ENCODE data around the gene WSCD2.

The WSCD2 gene

GRCh38 chr12:108116699-108117098, 12.4 kb upstream of the WSCD2 start:
- Histone ChIP-seq H3K27me3 (ENCODE audit: control insufficient read depth in 5 of 5, insufficient read depth in 4 of 5, low read length in 5 of 5) (peaks cover 4 to 16% (median 9%) of the 10 kb centered on the region in 5 donors), H3K9me3 (ENCODE audit: control insufficient read depth in 5 of 5, low read length in 5 of 5) (no peaks in the 10 kb centered on the region), H3K36me3 (ENCODE audit: control insufficient read depth in 5 of 5, insufficient read depth in 5 of 5, low read length in 5 of 5) (no peaks in the 10 kb centered on the region), H3K27ac (ENCODE audit: low read depth, low read length) (no peak overlapping the region), H3K4me3 (ENCODE audit: low read depth in 1 of 5, low read length in 5 of 5) (no peak overlapping the region), H3K9ac (ENCODE audit: low read length in 5 of 5) (no peak overlapping the region), H3K4me1 (ENCODE audit: control insufficient read depth in 5 of 5, insufficient read depth in 5 of 5, low read length in 5 of 5) (peaks cover 5 to 34% (median 19%) of the 10 kb centered on the region in 5 donors)

GRCh38 chr12:108117163-108117849, 11.8 kb upstream of the WSCD2 start:
- H3K9ac ChIP-seq (ENCODE audit: low read length in 5 of 5) = no peak overlapping the region
- H3K4me1 ChIP-seq (ENCODE audit: control insufficient read depth in 5 of 5, insufficient read depth in 5 of 5, low read length in 5 of 5) = peaks cover 5 to 34% (median 19%) of the 10 kb centered on the region in 5 donors
- H3K9me3 ChIP-seq (ENCODE audit: control insufficient read depth in 5 of 5, low read length in 5 of 5) = peaks cover 0 to 1% (median 0%) of the 10 kb centered on the region in 5 donors
- H3K4me3 ChIP-seq (ENCODE audit: low read depth in 1 of 5, low read length in 5 of 5) = no peak overlapping the region
- no peaks in the 10 kb centered on the region for H3K36me3 ChIP-seq (ENCODE audit: control insufficient read depth in 5 of 5, insufficient read depth in 5 of 5, low read length in 5 of 5)
- no peak overlapping the region for H3K27ac ChIP-seq (ENCODE audit: low read depth, low read length)
- peaks cover 2 to 15% (median 6%) of the 10 kb centered on the region in 5 donors for H3K27me3 ChIP-seq (ENCODE audit: control insufficient read depth in 5 of 5, insufficient read depth in 4 of 5, low read length in 5 of 5)

- H3K9me3 ChIP-seq (ENCODE audit: control insufficient read depth in 5 of 5, low read length in 5 of 5) = peaks cover 0 to 7% (median 4%) of the 10 kb centered on the region in 5 donors
- no peak overlapping the region for H3K9ac ChIP-seq (ENCODE audit: low read length in 5 of 5)
- no peak overlapping the region for H3K4me3 ChIP-seq (ENCODE audit: low read depth in 1 of 5, low read length in 5 of 5)
- H3K4me1 ChIP-seq (ENCODE audit: control insufficient read depth in 5 of 5, insufficient read depth in 5 of 5, low read length in 5 of 5) = peaks cover 5 to 32% (median 19%) of the 10 kb centered on the region in 5 donors
- peaks cover 0 to 15% (median 5%) of the 10 kb centered on the region in 5 donors for H3K27me3 ChIP-seq (ENCODE audit: control insufficient read depth in 5 of 5, insufficient read depth in 4 of 5, low read length in 5 of 5)
- no peaks in the 10 kb centered on the region for H3K36me3 ChIP-seq (ENCODE audit: control insufficient read depth in 5 of 5, insufficient read depth in 5 of 5, low read length in 5 of 5)
- no peak overlapping the region for H3K27ac ChIP-seq (ENCODE audit: low read depth, low read length)
Observed at GRCh38 chr12:108117902-108118301, 11.2 kb upstream of the WSCD2 start.

GRCh38 chr12:108119126-108119973, 9.7 kb upstream of the WSCD2 start:
- H3K4me3 ChIP-seq (ENCODE audit: low read depth in 1 of 5, low read length in 5 of 5) = no peak overlapping the region
- H3K4me1 ChIP-seq (ENCODE audit: control insufficient read depth in 5 of 5, insufficient read depth in 5 of 5, low read length in 5 of 5) = peaks cover 2 to 23% (median 19%) of the 10 kb centered on the region in 5 donors
- H3K36me3 ChIP-seq (ENCODE audit: control insufficient read depth in 5 of 5, insufficient read depth in 5 of 5, low read length in 5 of 5) = no peaks in the 10 kb centered on the region
- no peak overlapping the region for H3K27ac ChIP-seq (ENCODE audit: low read depth, low read length)
- no peak overlapping the region for H3K9ac ChIP-seq (ENCODE audit: low read length in 5 of 5)
- peaks cover 0 to 13% (median 5%) of the 10 kb centered on the region in 5 donors for H3K27me3 ChIP-seq (ENCODE audit: control insufficient read depth in 5 of 5, insufficient read depth in 4 of 5, low read length in 5 of 5)
- peaks cover 0 to 7% (median 4%) of the 10 kb centered on the region in 5 donors for H3K9me3 ChIP-seq (ENCODE audit: control insufficient read depth in 5 of 5, low read length in 5 of 5)

GRCh38 chr12:108119974-108120862, 8.9 kb upstream of the WSCD2 start:
- no peak overlapping the region for H3K4me3 ChIP-seq (ENCODE audit: low read depth in 1 of 5, low read length in 5 of 5)
- peaks cover 0 to 13% (median 5%) of the 10 kb centered on the region in 5 donors for H3K27me3 ChIP-seq (ENCODE audit: control insufficient read depth in 5 of 5, insufficient read depth in 4 of 5, low read length in 5 of 5)
- no peak overlapping the region for H3K27ac ChIP-seq (ENCODE audit: low read depth, low read length)
- H3K4me1 ChIP-seq (ENCODE audit: control insufficient read depth in 5 of 5, insufficient read depth in 5 of 5, low read length in 5 of 5) = peaks cover 2 to 23% (median 17%) of the 10 kb centered on the region in 5 donors
- H3K9ac ChIP-seq (ENCODE audit: low read length in 5 of 5) = no peak overlapping the region
- no peaks in the 10 kb centered on the region for H3K36me3 ChIP-seq (ENCODE audit: control insufficient read depth in 5 of 5, insufficient read depth in 5 of 5, low read length in 5 of 5)
- H3K9me3 ChIP-seq (ENCODE audit: control insufficient read depth in 5 of 5, low read length in 5 of 5) = peaks cover 0 to 7% (median 4%) of the 10 kb centered on the region in 5 donors

- Histone ChIP-seq H3K9me3 (ENCODE audit: control insufficient read depth in 5 of 5, low read length in 5 of 5) (peaks cover 0 to 7% (median 4%) of the 10 kb centered on the region in 5 donors), H3K4me3 (ENCODE audit: low read depth in 1 of 5, low read length in 5 of 5) (no peak overlapping the region), H3K9ac (ENCODE audit: low read length in 5 of 5) (no peak overlapping the region), H3K4me1 (ENCODE audit: control insufficient read depth in 5 of 5, insufficient read depth in 5 of 5, low read length in 5 of 5) (peaks cover 0 to 17% (median 11%) of the 10 kb centered on the region in 5 donors), H3K27ac (ENCODE audit: low read depth, low read length) (no peak overlapping the region), H3K27me3 (ENCODE audit: control insufficient read depth in 5 of 5, insufficient read depth in 4 of 5, low read length in 5 of 5) (peaks cover 0 to 13% (median 5%) of the 10 kb centered on the region in 5 donors), H3K36me3 (ENCODE audit: control insufficient read depth in 5 of 5, insufficient read depth in 5 of 5, low read length in 5 of 5) (no peaks in the 10 kb centered on the region)
Observed at GRCh38 chr12:108120863-108121165, 8.3 kb upstream of the WSCD2 start.

- Histone ChIP-seq H3K36me3 (ENCODE audit: control insufficient read depth in 5 of 5, insufficient read depth in 5 of 5, low read length in 5 of 5) (no peaks in the 10 kb centered on the region), H3K27ac (ENCODE audit: low read depth, low read length) (no peak overlapping the region), H3K4me1 (ENCODE audit: control insufficient read depth in 5 of 5, insufficient read depth in 5 of 5, low read length in 5 of 5) (peaks cover 0 to 16% (median 6%) of the 10 kb centered on the region in 5 donors), H3K27me3 (ENCODE audit: control insufficient read depth in 5 of 5, insufficient read depth in 4 of 5, low read length in 5 of 5) (peaks cover 0 to 13% (median 5%) of the 10 kb centered on the region in 5 donors), H3K9me3 (ENCODE audit: control insufficient read depth in 5 of 5, low read length in 5 of 5) (peaks cover 0 to 7% (median 4%) of the 10 kb centered on the region in 5 donors), H3K9ac (ENCODE audit: low read length in 5 of 5) (no peak overlapping the region), H3K4me3 (ENCODE audit: low read depth in 1 of 5, low read length in 5 of 5) (no peak overlapping the region)
Observed at GRCh38 chr12:108121320-108121719, 7.8 kb upstream of the WSCD2 start.

GRCh38 chr12:108121728-108122471, 7.2 kb upstream of the WSCD2 start:
- Histone ChIP-seq H3K4me3 (ENCODE audit: low read depth in 1 of 5, low read length in 5 of 5) (no peak overlapping the region), H3K27me3 (ENCODE audit: control insufficient read depth in 5 of 5, insufficient read depth in 4 of 5, low read length in 5 of 5) (peaks cover 0 to 17% (median 6%) of the 10 kb centered on the region in 5 donors), H3K9ac (ENCODE audit: low read length in 5 of 5) (no peak overlapping the region), H3K4me1 (ENCODE audit: control insufficient read depth in 5 of 5, insufficient read depth in 5 of 5, low read length in 5 of 5) (peaks cover 0 to 10% (median 3%) of the 10 kb centered on the region in 5 donors), H3K9me3 (ENCODE audit: control insufficient read depth in 5 of 5, low read length in 5 of 5) (peaks cover 0 to 7% (median 4%) of the 10 kb centered on the region in 5 donors), H3K36me3 (ENCODE audit: control insufficient read depth in 5 of 5, insufficient read depth in 5 of 5, low read length in 5 of 5) (no peaks in the 10 kb centered on the region), H3K27ac (ENCODE audit: low read depth, low read length) (no peak overlapping the region)

GRCh38 chr12:108122644-108123043, 6.4 kb upstream of the WSCD2 start:
- no peak overlapping the region for H3K4me3 ChIP-seq (ENCODE audit: low read depth in 1 of 5, low read length in 5 of 5)
- H3K9me3 ChIP-seq (ENCODE audit: control insufficient read depth in 5 of 5, low read length in 5 of 5) = peaks cover 0 to 7% (median 4%) of the 10 kb centered on the region in 5 donors
- H3K9ac ChIP-seq (ENCODE audit: low read length in 5 of 5) = no peak overlapping the region
- no peak overlapping the region for H3K27ac ChIP-seq (ENCODE audit: low read depth, low read length)
- no peaks in the 10 kb centered on the region for H3K36me3 ChIP-seq (ENCODE audit: control insufficient read depth in 5 of 5, insufficient read depth in 5 of 5, low read length in 5 of 5)
- H3K27me3 ChIP-seq (ENCODE audit: control insufficient read depth in 5 of 5, insufficient read depth in 4 of 5, low read length in 5 of 5) = peaks cover 0 to 20% (median 10%) of the 10 kb centered on the region in 5 donors
- H3K4me1 ChIP-seq (ENCODE audit: control insufficient read depth in 5 of 5, insufficient read depth in 5 of 5, low read length in 5 of 5) = peaks cover 0 to 10% (median 3%) of the 10 kb centered on the region in 5 donors

All from subcutaneous abdominal adipose tissue (tissue), 5 donors.